HEK293T (cell line): ENCODE measurements around the gene IL19.

Experiments used
- ARNT ChIP-seq: fragments of 450-650 bp; IDR thresholded peaks from 2 replicates; pipeline ENCODE4 v1.6.1; 2017; ENCODE audit warnings: mild to moderate bottlenecking
- BHLHE40 ChIP-seq: fragments of 450-650 bp; IDR thresholded peaks from 2 replicates; pipeline ENCODE4 v1.6.1; 2016; ENCODE audit warnings: mild to moderate bottlenecking, moderate library complexity, borderline replicate concordance
- FOXA1 ChIP-seq: fragments of 450-650 bp; IDR thresholded peaks from 2 replicates; pipeline ENCODE4 v1.6.1; 2016; ENCODE audit warnings: mild to moderate bottlenecking
- FOXK2 ChIP-seq: fragments of 450-650 bp; IDR thresholded peaks from 2 replicates; pipeline ENCODE4 v1.6.1; 2016; ENCODE audit warnings: mild to moderate bottlenecking
- HDGF ChIP-seq: fragments of 450-650 bp; IDR thresholded peaks from 2 replicates; pipeline ENCODE4 v1.6.1; 2017; ENCODE audit warnings: antibody characterized with exemption, borderline replicate concordance
- L3MBTL2 ChIP-seq: fragments of 450-650 bp; conservative IDR thresholded peaks from 2 replicates; pipeline ENCODE4 v1.6.1; 2016; ENCODE audit warnings: mild to moderate bottlenecking
- NFRKB ChIP-seq: fragments of 450-650 bp; IDR thresholded peaks from 2 replicates; pipeline ENCODE4 v1.6.1; 2016; ENCODE audit warnings: mild to moderate bottlenecking, moderate library complexity
- SP1 ChIP-seq: fragments of 450-650 bp; IDR thresholded peaks from 2 replicates; pipeline ENCODE4 v1.6.1; 2017
- SUZ12 ChIP-seq: fragments of 450-650 bp; IDR thresholded peaks from 2 replicates; pipeline ENCODE4 v1.6.1; 2016; ENCODE audit warnings: mild to moderate bottlenecking
- TARDBP ChIP-seq: fragments of 450-650 bp; IDR thresholded peaks from 2 replicates; pipeline ENCODE4 v1.6.1; 2016
- ZNF384 ChIP-seq: fragments of 450-650 bp; IDR thresholded peaks from 2 replicates; pipeline ENCODE4 v1.6.1; 2016
- TF ChIP-seq, protein P1 (sequence below): fragments of 450-650 bp; IDR thresholded peaks from 2 replicates; pipeline ENCODE4 v1.6.1; 2016

DNA sequence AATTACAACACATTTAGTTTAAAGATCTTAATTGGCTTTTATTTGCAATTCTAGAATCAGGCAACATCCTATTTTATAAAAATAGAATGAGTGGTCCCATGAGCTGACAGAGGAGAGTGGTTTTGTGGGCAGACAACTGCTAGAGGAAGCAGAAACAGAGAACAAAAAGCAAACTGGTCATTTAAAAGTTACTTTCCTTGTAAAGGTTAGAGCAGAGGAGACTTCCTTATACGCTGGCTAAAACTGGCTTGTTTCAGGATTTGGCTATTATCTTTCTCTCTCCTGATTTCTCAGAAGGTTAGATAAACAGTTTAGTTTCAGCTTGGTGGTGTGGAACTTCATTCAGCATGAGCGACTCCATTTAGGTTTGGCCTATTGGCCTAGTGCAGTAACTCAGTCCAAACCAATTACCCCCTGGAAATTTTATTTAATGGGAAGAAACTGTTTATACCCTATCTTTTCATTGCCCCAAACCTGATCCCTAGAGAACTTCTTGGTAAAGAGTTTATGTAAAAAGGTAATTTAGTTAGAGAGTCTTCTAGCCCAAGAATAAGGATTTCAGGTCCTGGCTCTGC lies 62.6 kb downstream of the IL19 start:
- TF ChIP-seq L3MBTL2 (no peak), SP1 (no peak), SUZ12 (no peak), FOXA1 (no peak), ARNT (no peak), NFRKB (no peak), HDGF (no peak), TARDBP (no peak), FOXK2 (no peak), ZNF384 (no peak), BHLHE40 (no peak)
- TF ChIP-seq, protein P1, sequence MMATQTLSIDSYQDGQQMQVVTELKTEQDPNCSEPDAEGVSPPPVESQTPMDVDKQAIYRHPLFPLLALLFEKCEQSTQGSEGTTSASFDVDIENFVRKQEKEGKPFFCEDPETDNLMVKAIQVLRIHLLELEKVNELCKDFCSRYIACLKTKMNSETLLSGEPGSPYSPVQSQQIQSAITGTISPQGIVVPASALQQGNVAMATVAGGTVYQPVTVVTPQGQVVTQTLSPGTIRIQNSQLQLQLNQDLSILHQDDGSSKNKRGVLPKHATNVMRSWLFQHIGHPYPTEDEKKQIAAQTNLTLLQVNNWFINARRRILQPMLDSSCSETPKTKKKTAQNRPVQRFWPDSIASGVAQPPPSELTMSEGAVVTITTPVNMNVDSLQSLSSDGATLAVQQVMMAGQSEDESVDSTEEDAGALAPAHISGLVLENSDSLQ, result no peak
